SK-N-SH (cell line): ENCODE results near the gene PACSIN2.

Source experiments
- EP300 ChIP-seq, 2 experiments: IDR thresholded peaks; 2 replicates each; pipeline versions ENCODE4 v1.4.0 to v1.6.1; 2012; ENCODE audit warnings: borderline replicate concordance in 1 of 2, low read depth in 1 of 2, low read length in 1 of 2
- EZH2phosphoT487 ChIP-seq: fragments of 200-600 bp; sonication (generic); IDR thresholded peaks from 2 replicates; pipeline ENCODE4 v1.6.1; 2017; ENCODE audit warnings: low read depth, mixed run types, mild to moderate bottlenecking, antibody characterized with exemption, moderate library complexity, borderline replicate concordance
- FOXJ3 ChIP-seq: sonication (generic); formaldehyde crosslinking; IDR thresholded peaks from 2 replicates; pipeline ENCODE4 v1.5.1; 2020; ENCODE audit warnings: mild to moderate bottlenecking, missing genetic modification reagents
- MEF2A ChIP-seq: IDR thresholded peaks from 2 replicates; pipeline ENCODE4 v1.4.0; 2012; ENCODE audit warnings: low read depth, borderline replicate concordance
- MXI1 ChIP-seq: IDR thresholded peaks from 2 replicates; pipeline ENCODE4 v1.6.1; 2012; ENCODE audit warnings: mild to moderate bottlenecking, low read depth, low read length, improper control_type of control experiment
- NRF1 ChIP-seq: IDR thresholded peaks from 2 replicates; pipeline ENCODE4 v1.6.1; 2012; ENCODE audit warnings: low read depth, mild to moderate bottlenecking, low read length
- POLR2AphosphoS5 ChIP-seq: IDR thresholded peaks from 2 replicates; pipeline ENCODE4 v1.6.1; 2012; ENCODE audit warnings: low read depth, low read length
- TAF1 ChIP-seq: IDR thresholded peaks from 2 replicates; pipeline ENCODE4 v1.6.1; 2012; ENCODE audit warnings: low read depth, mild to moderate bottlenecking, low read length, moderate library complexity, borderline replicate concordance
- YY1 ChIP-seq: IDR thresholded peaks from 2 replicates; pipeline ENCODE4 v1.4.0; 2012; ENCODE audit warnings: low read depth, mild to moderate bottlenecking
- TF ChIP-seq, protein P1 (sequence below): fragments of 200-600 bp; sonication (generic); IDR thresholded peaks from 2 replicates; pipeline ENCODE4 v1.6.1; 2017; ENCODE audit warnings: antibody characterized with exemption, mild to moderate bottlenecking, moderate library complexity
- TF ChIP-seq, protein P2 (sequence below): IDR thresholded peaks from 2 replicates; pipeline ENCODE4 v1.4.0; 2012; ENCODE audit warnings: low read depth
- TF ChIP-seq, protein P3 (sequence below): fragments of 150-350 bp; IDR thresholded peaks from 2 replicates; pipeline ENCODE4 v1.6.1; 2017; ENCODE audit warnings: antibody characterized with exemption, low read length, low read depth, borderline replicate concordance

DNA sequence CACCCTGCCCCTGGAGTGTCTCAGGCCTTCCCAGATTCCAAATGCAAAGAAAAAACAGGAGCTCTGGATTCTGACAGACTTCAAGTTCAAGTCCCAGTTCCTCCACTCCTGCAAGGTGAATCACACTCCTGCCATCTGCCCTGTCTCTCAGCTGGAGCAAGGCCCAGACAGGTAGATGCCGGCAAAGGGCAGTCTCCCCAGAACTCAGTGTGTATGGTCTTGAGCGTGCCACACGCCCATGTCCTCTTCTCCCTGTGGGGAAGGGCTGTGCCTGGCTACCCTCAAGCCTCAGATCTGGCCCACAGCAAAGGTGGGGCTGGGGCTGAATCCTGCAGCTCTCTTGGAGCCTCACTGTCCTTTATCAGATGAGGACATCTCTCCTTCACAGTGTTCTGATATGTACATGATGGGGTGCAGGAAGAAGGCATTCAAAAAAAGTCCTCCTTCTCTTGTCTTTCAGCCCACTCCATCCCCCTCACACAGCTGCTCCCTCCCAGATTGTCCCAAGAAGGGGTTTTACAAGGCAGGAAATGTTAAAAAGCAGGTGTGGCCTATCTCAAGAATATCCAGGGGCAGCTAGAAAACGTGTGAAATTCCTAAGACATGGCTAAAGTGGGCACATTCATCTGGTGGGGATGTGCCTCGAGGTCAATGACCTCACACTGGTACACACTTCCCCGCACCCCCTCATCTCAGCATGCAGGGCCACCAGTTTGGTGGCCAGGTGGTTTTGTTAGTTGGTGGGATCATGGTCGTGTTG, 130.2 kb downstream of the PACSIN2 start:
- TF ChIP-seq, protein P1, sequence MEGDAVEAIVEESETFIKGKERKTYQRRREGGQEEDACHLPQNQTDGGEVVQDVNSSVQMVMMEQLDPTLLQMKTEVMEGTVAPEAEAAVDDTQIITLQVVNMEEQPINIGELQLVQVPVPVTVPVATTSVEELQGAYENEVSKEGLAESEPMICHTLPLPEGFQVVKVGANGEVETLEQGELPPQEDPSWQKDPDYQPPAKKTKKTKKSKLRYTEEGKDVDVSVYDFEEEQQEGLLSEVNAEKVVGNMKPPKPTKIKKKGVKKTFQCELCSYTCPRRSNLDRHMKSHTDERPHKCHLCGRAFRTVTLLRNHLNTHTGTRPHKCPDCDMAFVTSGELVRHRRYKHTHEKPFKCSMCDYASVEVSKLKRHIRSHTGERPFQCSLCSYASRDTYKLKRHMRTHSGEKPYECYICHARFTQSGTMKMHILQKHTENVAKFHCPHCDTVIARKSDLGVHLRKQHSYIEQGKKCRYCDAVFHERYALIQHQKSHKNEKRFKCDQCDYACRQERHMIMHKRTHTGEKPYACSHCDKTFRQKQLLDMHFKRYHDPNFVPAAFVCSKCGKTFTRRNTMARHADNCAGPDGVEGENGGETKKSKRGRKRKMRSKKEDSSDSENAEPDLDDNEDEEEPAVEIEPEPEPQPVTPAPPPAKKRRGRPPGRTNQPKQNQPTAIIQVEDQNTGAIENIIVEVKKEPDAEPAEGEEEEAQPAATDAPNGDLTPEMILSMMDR, result no peak
- TF ChIP-seq POLR2AphosphoS5, result no peak
- TF ChIP-seq MEF2A, result no peak
- TF ChIP-seq MXI1, result no peak
- no peak for TF ChIP-seq YY1
- TF ChIP-seq, protein P2, sequence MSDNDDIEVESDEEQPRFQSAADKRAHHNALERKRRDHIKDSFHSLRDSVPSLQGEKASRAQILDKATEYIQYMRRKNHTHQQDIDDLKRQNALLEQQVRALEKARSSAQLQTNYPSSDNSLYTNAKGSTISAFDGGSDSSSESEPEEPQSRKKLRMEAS, result no peak
- TF ChIP-seq, protein P3, sequence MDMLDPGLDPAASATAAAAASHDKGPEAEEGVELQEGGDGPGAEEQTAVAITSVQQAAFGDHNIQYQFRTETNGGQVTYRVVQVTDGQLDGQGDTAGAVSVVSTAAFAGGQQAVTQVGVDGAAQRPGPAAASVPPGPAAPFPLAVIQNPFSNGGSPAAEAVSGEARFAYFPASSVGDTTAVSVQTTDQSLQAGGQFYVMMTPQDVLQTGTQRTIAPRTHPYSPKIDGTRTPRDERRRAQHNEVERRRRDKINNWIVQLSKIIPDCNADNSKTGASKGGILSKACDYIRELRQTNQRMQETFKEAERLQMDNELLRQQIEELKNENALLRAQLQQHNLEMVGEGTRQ, result no peak
- no peak for TF ChIP-seq EP300 (IDR thresholded peaks at IDR 0.05; ENCODE audit: borderline replicate concordance in 1 of 2, low read depth in 1 of 2, low read length in 1 of 2)
- no peak for TF ChIP-seq NRF1
- no peak for TF ChIP-seq EZH2phosphoT487
- no peak for TF ChIP-seq FOXJ3 (CRISPR knock-in tag)
- no peak for TF ChIP-seq TAF1
